Measurements from ENCODE around the gene LDLRAD3.

DNA sequence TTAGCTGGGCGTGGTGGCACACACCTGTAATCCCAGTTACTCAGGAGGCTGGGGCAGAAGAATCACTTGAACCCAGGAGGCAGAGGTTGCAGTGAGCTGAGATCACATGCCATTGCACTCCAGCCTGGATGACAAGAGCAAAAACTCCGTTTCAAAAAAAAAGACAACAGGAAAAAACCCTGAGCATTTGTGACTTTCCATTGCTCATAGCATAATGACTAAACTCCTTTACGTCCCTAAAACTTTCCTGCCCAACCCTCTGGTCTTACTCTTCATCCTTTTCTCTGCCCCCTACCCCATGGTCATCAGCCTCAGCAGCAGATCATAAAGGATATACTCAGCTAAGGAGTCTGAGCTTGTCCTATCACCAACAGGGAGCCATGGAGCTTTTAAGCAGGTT is 6.8 kb upstream of the LDLRAD3 start:
- TF ChIP-seq, protein P1, sequence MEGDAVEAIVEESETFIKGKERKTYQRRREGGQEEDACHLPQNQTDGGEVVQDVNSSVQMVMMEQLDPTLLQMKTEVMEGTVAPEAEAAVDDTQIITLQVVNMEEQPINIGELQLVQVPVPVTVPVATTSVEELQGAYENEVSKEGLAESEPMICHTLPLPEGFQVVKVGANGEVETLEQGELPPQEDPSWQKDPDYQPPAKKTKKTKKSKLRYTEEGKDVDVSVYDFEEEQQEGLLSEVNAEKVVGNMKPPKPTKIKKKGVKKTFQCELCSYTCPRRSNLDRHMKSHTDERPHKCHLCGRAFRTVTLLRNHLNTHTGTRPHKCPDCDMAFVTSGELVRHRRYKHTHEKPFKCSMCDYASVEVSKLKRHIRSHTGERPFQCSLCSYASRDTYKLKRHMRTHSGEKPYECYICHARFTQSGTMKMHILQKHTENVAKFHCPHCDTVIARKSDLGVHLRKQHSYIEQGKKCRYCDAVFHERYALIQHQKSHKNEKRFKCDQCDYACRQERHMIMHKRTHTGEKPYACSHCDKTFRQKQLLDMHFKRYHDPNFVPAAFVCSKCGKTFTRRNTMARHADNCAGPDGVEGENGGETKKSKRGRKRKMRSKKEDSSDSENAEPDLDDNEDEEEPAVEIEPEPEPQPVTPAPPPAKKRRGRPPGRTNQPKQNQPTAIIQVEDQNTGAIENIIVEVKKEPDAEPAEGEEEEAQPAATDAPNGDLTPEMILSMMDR (IDR thresholded peaks at IDR 0.05), result no peak
- TF ChIP-seq POLR2A (IDR thresholded peaks at IDR 0.05), result no peak
